ENCODE results near the gene LDB2.

- no peak for TF ChIP-seq CTCF (IDR thresholded peaks at IDR 0.05 in 4 of 5, conservative IDR thresholded peaks at IDR 0.05 in 1 of 5)
- TF ChIP-seq POLR2A (IDR thresholded peaks at IDR 0.05) = no peak
Observed at GRCh38 chr4:16853640-16854039, 44.8 kb downstream of the LDB2 start.
